Breast epithelium (tissue), 4 donors: Measurements from ENCODE around the gene SLC35G3. TPM values are rescaled to one million over a fixed set of nuclear protein-coding genes. Genes with fewer than 3 reads are reported as not detected.

Source experiments
- DNase-seq, 2 donors: peaks; one replicate each; pipeline ENCODE4 v3.0.0-alpha.2; 2019; ENCODE audit warnings: low spot score in 2 of 2
- H3K27ac ChIP-seq, 2 donors: fragments of 200-600 bp; sonication (generic) in 1 of 2; one replicate each; pipeline ENCODE4 v1.5.1; 2016 to 2019; ENCODE audit warnings: mild to moderate bottlenecking in 1 of 2
- H3K27me3 ChIP-seq, 2 donors: fragments of 200-600 bp; sonication (generic) in 1 of 2; one replicate each; pipeline versions ENCODE4 v1.5.1 to v1.6.0; 2017 to 2019; ENCODE audit warnings: control low read depth in 1 of 2, mild to moderate bottlenecking in 1 of 2
- H3K36me3 ChIP-seq: fragments of 200-600 bp; one replicate; pipeline ENCODE4 v1.5.1; 2019
- H3K4me1 ChIP-seq, 2 donors: fragments of 200-600 bp; sonication (generic); one replicate each; pipeline ENCODE4 v1.5.1; 2016 to 2019; ENCODE audit warnings: control low read depth in 1 of 2
- H3K4me3 ChIP-seq, 3 donors: fragments of 200-600 bp; sonication (generic); 1 replicate in 2 of 3; 2 replicates in 1 of 3; pipeline ENCODE4 v1.5.1; 2016 to 2019; ENCODE audit warnings: mild to moderate bottlenecking in 3 of 3, moderate library complexity in 2 of 3
- H3K9me3 ChIP-seq, 2 donors: fragments of 200-600 bp; sonication (generic) in 1 of 2; one replicate each; pipeline ENCODE4 v1.5.1; 2016 to 2019; ENCODE audit warnings: control low read depth in 1 of 2
- CTCF ChIP-seq, 3 donors: fragments of 450-650 bp; IDR thresholded peaks; one replicate each; pipeline ENCODE4 v1.5.1; 2016 to 2017; ENCODE audit warnings: antibody characterized with exemption in 3 of 3, mild to moderate bottlenecking in 3 of 3, moderate library complexity in 3 of 3
- POLR2A ChIP-seq: fragments of 450-650 bp; IDR thresholded peaks from one replicate; pipeline ENCODE4 v1.6.1; 2016; ENCODE audit warnings: antibody characterized with exemption, mild to moderate bottlenecking, moderate library complexity
- POLR2AphosphoS5 ChIP-seq, 3 donors: sonication (generic); formaldehyde crosslinking; IDR thresholded peaks; one replicate each; pipeline ENCODE4 v1.6.1; 2017; ENCODE audit warnings: antibody characterized with exemption in 3 of 3
- intact Hi-C: fragments of 100-400 bp; cut with DNase I; formaldehyde crosslinking; loops from one replicate; pipeline ENCODE4 v1.15.1; 2023; ENCODE audit warnings: low total_unique reads
- total RNA-seq, 3 donors: library from RNA; depleted of rRNA; stranded (reverse); fragments of >200 nt; gene quantifications; one replicate each; pipeline ENCODE4 v1.1.0, GENCODE V29; 2016

SLC35G3 gene
- total RNA-seq, 3 donors from 2014 or later, result not detected

DNA sequence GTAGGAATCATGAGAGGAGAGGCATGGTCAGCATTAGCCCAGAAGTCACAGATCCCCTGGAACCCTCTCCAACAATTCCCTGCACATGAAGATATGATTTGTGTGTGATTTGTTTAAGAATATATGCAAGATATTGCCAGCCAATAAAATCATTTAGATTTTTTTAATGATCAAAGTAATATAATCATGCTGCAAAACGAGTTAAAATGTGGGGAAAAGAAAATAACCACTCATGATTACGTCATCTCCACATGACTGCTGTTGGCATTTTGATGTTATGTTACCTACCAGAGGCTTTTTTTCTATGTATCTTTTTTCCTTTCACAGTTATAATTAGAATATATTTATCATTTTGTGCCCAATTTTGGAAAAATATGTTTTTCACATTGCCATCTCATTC, 22.4 kb downstream of the SLC35G3 start:
- Histone ChIP-seq H3K27me3 (peaks cover 0 to 2% of the 10 kb centered on the region in 2 donors), H3K36me3 (no peaks in the 10 kb centered on the region), H3K4me1 (no peaks in the 10 kb centered on the region), H3K4me3 (no peak overlapping the region), H3K27ac (no peak overlapping the region), H3K9me3 (no peaks in the 10 kb centered on the region)
- TF ChIP-seq CTCF (IDR thresholded peaks at IDR 0.05) (no peak), POLR2AphosphoS5 (IDR thresholded peaks at IDR 0.05) (no peak), POLR2A (no peak)
- DNase-seq, result no peak
- intact Hi-C loops, result no loop called here

GRCh38 chr17:35170968-35171771, 23.0 kb downstream of the SLC35G3 start:
- H3K4me1 ChIP-seq, result no peaks in the 10 kb centered on the region
- no peak overlapping the region for H3K27ac ChIP-seq
- H3K4me3 ChIP-seq, result no peak overlapping the region
- no peak for DNase-seq
- intact Hi-C loops, result no loop called here
- no peaks in the 10 kb centered on the region for H3K36me3 ChIP-seq
- H3K27me3 ChIP-seq, result peaks cover 0 to 5% of the 10 kb centered on the region in 2 donors
- no peaks in the 10 kb centered on the region for H3K9me3 ChIP-seq
- TF ChIP-seq POLR2A, result no peak
- TF ChIP-seq CTCF (IDR thresholded peaks at IDR 0.05), result peak in 2 of 3 donors; percentile 37 to 39

DNA sequence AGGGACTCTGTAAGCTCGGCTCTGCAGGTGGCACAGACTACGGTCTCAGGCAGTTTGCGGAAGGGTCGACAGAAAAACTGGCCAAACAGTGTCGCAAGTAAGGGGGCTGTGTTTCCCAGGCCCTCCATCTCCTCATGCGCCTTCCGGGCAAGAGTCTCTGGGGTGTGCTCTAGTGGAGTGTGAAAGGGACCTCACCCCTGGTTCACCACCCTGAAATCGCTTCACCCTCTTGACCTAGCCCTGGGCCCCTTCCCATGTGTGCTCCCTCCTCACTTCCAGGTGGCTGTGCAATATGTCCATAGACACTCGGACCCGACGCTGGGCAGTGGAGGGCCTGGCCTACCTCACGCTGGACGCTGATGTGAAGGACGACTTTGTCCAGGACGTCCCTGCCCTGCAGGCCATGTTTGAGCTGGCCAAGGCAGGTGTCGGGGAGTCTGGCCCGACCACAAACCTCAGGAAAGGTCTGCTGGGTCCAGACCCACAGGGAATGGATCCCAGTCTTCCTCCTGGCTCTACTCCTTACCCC, 24.3 kb downstream of the SLC35G3 start:
- Histone ChIP-seq H3K36me3 (no peaks in the 10 kb centered on the region), H3K27me3 (peaks cover 0 to 5% of the 10 kb centered on the region in 2 donors), H3K4me3 (no peak overlapping the region), H3K27ac (no peak overlapping the region), H3K9me3 (no peaks in the 10 kb centered on the region), H3K4me1 (no peaks in the 10 kb centered on the region)
- DNase-seq, result no peak
- intact Hi-C loops, result no loop called here
- TF ChIP-seq POLR2AphosphoS5 (IDR thresholded peaks at IDR 0.05) (no peak), POLR2A (no peak), CTCF (IDR thresholded peaks at IDR 0.05) (no peak)

DNA sequence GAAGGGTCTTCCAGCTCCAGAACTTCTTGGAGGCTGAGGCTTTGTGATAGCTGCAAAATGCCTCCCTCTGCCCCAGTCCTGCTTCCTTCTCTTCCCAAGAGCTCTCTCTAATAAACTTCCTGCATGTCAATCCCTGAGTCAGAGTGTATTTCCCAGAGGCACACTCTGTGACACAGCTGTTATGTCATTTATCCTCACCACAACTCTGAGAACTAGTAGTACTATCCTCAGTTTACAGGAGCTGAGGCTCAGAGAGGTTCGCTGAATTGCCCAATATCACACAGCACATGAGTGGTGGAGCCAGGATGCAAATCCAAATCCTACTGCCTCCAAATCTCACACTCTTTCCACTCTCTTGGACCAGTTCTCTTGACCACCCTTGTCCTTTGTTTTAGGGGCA, 26.5 kb downstream of the SLC35G3 start:
- no peak for DNase-seq

More for the DNA sequence above, 26.5 kb downstream of the SLC35G3 start:
- H3K4me1 ChIP-seq, result no peaks in the 10 kb centered on the region
- peaks cover 0 to 7% of the 10 kb centered on the region in 2 donors for H3K27me3 ChIP-seq
- no peaks in the 10 kb centered on the region for H3K36me3 ChIP-seq
- H3K4me3 ChIP-seq, result no peak overlapping the region
- intact Hi-C loops, result no loop called here
- TF ChIP-seq CTCF (IDR thresholded peaks at IDR 0.05) (no peak), POLR2AphosphoS5 (IDR thresholded peaks at IDR 0.05) (no peak)
- no peak overlapping the region for H3K27ac ChIP-seq
- no peaks in the 10 kb centered on the region for H3K9me3 ChIP-seq
